AG04450 (cell line): ENCODE results near the gene GAS2L1. TPM values are rescaled to one million over a fixed set of nuclear protein-coding genes. Genes with fewer than 3 reads are reported as not detected.

Experiments used
- CTCF ChIA-PET: fragments of 300-600, 350-600 bp; formaldehyde crosslinking; extraction: SDS; loops from one replicate; lab custom pipeline; 2022; ENCODE audit warnings: antibody characterized with exemption, inconsistent platforms; lab: Charles Lee
- POLR2A ChIA-PET: fragments of 350-600 bp; formaldehyde crosslinking; extraction: SDS; loops from one replicate; lab custom pipeline; 2021; ENCODE audit warnings: antibody characterized with exemption, inconsistent platforms; lab: Yijun Ruan, JAX
- DNase-seq: peaks from one replicate; pipeline ENCODE4 v3.0.0-alpha.2; 2011; ENCODE audit warnings: low read depth, low spot score
- H3K27ac ChIP-seq: one replicate; pipeline ENCODE4 v1.5.1; 2012; ENCODE audit warnings: low read depth, low read length, control low read depth
- H3K27me3 ChIP-seq: one replicate; pipeline ENCODE4 v1.6.0; 2012; ENCODE audit warnings: low read length; ENCODE audit not compliant: control insufficient read depth, insufficient read depth
- H3K4me3 ChIP-seq: 2 replicates; pipeline ENCODE4 v1.5.1; 2011; ENCODE audit warnings: mild to moderate bottlenecking, low read depth, low read length, control low read depth
- H3K9me3 ChIP-seq: 2 replicates; pipeline ENCODE4 v1.5.1; 2012; ENCODE audit warnings: low read length; ENCODE audit not compliant: control insufficient read depth, insufficient read depth
- CTCF ChIP-seq: IDR thresholded peaks from 2 replicates; pipeline ENCODE4 v1.5.1; 2011; ENCODE audit warnings: low read depth, low read length, control low read depth, inconsistent platforms
- polyA plus RNA-seq: library from polyadenylated mRNA; depleted of rRNA; stranded (reverse); fragments of >200 nt; gene quantifications from 2 replicates; pipeline ENCODE4 v1.2.3, GENCODE V29; 2011

The GAS2L1 gene
- polyA plus RNA-seq, 1 experiment: 4.5 TPM

DNA sequence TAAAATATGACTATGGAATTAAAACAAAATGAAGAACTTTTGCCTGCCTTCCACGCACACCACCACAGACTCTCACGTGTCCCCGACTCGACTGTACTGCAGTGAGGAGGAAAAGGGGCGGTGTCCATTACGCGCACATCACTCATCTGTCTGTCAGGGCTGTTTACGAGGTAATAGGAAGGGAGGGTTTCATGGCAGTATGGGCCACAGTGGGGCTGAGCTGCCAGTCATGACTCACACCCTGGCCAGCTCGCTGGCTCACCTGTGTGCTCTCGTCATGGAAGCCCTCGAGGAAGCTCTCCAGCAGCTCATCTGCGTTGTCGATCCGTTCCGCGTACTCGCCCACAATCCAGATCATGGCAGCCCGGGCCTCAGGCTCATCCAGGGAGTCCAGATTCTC is 42.5 kb downstream of the GAS2L1 start:
- H3K9me3 ChIP-seq: no peaks in the 10 kb centered on the region

DNA sequence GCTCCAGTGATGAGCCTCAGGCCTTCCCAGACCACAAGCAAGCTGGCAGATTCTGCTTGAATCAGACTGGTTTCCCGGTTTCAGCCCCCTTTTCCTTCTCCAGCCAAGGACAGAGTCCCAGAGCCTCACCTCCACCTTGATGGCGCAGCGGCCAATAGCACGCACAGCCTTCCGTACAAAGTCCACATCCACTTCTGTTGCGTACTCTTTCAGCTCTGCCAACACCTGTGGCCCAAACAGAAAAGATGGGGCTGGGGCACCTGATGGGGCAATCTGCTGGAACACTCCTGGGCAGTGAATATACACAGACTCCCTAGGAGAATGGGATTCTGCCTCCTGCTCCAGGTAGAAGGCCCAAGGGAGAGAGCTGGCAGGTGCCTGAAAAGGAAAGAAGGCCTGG is 44.6 kb downstream of the GAS2L1 start:
- ChIA-PET POLR2A (no interaction called here), CTCF (no interaction called here)
- no peaks in the 10 kb centered on the region for H3K27me3 ChIP-seq
- no peak for DNase-seq
- no peaks in the 10 kb centered on the region for H3K9me3 ChIP-seq
- H3K27ac ChIP-seq: no peak overlapping the region
- TF ChIP-seq CTCF: no peak
- H3K4me3 ChIP-seq: no peak overlapping the region

More for the DNA sequence above, 42.5 kb downstream of the GAS2L1 start:
- no peak for TF ChIP-seq CTCF
- no peak for DNase-seq
- Histone ChIP-seq H3K4me3 (no peak overlapping the region), H3K27ac (no peak overlapping the region), H3K27me3 (no peaks in the 10 kb centered on the region)
- POLR2A ChIA-PET: no interaction called here
- CTCF ChIA-PET: interaction anchor here (0.8 kb wide), 1 partner anchor 42 kb away, joined by 4 read pairs; the partner anchor contains the start of gene GAS2L1

GRCh38 chr22:29351891-29352290 is 45.4 kb downstream of the GAS2L1 start:
- no peak for DNase-seq
- CTCF ChIA-PET: no interaction called here
- H3K27ac ChIP-seq: no peak overlapping the region
- no peak overlapping the region for H3K4me3 ChIP-seq
- no peaks in the 10 kb centered on the region for H3K27me3 ChIP-seq
- POLR2A ChIA-PET: no interaction called here
- TF ChIP-seq CTCF: no peak
- no peaks in the 10 kb centered on the region for H3K9me3 ChIP-seq

DNA sequence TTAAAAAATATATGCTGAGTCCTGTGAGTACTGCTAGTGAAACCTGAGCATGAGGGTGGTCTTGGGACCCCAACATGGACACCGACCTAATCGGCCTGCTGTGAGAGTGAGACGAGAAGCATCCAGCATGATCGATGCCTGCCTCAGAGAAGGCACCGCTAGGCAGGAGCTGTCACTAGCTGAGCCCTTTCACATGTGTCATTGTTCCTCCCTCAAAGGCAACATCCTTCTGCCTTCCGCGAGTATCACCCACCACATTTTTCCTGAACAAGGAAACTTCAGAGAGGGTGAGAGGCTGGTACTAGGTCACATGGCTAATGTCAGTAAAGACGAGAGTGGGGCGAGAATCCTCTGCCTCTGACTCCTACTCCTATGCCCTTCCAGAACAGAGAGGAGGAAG is 46.3 kb downstream of the GAS2L1 start:
- Histone ChIP-seq H3K27me3 (no peaks in the 10 kb centered on the region), H3K27ac (no peak overlapping the region), H3K4me3 (no peak overlapping the region), H3K9me3 (no peaks in the 10 kb centered on the region)
- ChIA-PET CTCF (no interaction called here), POLR2A (no interaction called here)
- no peak for DNase-seq
- TF ChIP-seq CTCF: no peak

DNA sequence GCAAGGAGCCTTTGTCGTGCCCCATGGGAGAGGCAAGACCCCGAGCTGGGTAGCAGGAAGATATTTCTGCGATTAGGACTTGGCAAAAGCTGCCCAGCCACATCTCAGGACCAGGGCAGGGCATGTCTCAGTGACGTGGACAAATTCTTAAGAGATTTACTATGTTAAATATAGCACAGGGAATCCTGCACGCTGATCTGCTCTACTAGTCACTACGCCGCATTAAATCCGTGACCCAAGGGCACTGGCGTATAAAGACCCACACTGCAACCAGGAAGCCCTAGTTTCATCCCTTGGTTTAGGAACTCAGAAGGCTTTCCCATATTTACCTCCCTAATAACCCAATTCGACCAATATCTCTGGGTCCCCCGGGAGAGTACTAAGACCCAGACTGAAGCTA is 46.8 kb downstream of the GAS2L1 start:
- ChIA-PET CTCF (no interaction called here), POLR2A (no interaction called here)
- no peak for TF ChIP-seq CTCF
- H3K27ac ChIP-seq: no peak overlapping the region
- H3K9me3 ChIP-seq: no peaks in the 10 kb centered on the region
- no peaks in the 10 kb centered on the region for H3K27me3 ChIP-seq
- H3K4me3 ChIP-seq: no peak overlapping the region
- no peak for DNase-seq
